Lower lobe of right lung (tissue), 2 donors: ENCODE measurements around the gene MAST2. TPM values are rescaled to one million over a fixed set of nuclear protein-coding genes. Genes with fewer than 3 reads are reported as not detected.
"Not testable (repeated sequence)": the region's sequence is repeated elsewhere in the genome, so short reads cannot be mapped to it uniquely, and the experiment has no call there.

ENCODE experiments used
- ATAC-seq, 2 donors: fragments of 200-7000 bp; cut with Tn5 transposase; one replicate each; pipeline ENCODE4 v1.9.1; 2020 to 2022; ENCODE audit warnings: mild to moderate bottlenecking in 2 of 2, moderate library complexity in 2 of 2
- DNase-seq: peaks from one replicate; pipeline ENCODE4 v3.0.0-alpha.2; 2020
- H3K27ac ChIP-seq: fragments of 200-600 bp; one replicate; pipeline ENCODE4 v1.8.0; 2022
- H3K27me3 ChIP-seq: fragments of 200-600 bp; one replicate; pipeline ENCODE4 v1.8.0; 2022; ENCODE audit warnings: low read depth
- H3K36me3 ChIP-seq: fragments of 200-600 bp; one replicate; pipeline ENCODE4 v1.8.0; 2022; ENCODE audit warnings: mild to moderate bottlenecking
- H3K4me1 ChIP-seq: fragments of 200-600 bp; one replicate; pipeline ENCODE4 v1.8.0; 2022
- H3K4me3 ChIP-seq: fragments of 200-600 bp; one replicate; pipeline ENCODE4 v1.8.0; 2022; ENCODE audit warnings: mild to moderate bottlenecking
- H3K9me3 ChIP-seq: fragments of 200-600 bp; one replicate; pipeline ENCODE4 v1.8.0; 2022
- CTCF ChIP-seq: fragments of 200-600 bp; IDR thresholded peaks from one replicate; pipeline ENCODE4 v1.8.0; 2022; ENCODE audit warnings: antibody characterized with exemption, mild to moderate bottlenecking
- intact Hi-C: fragments of 100-400 bp; cut with DNase I; formaldehyde crosslinking; loops from one replicate; pipeline ENCODE4 v1.11.0; 2022
- total RNA-seq: library from RNA; stranded (reverse); fragmentation: NEBNext Ultra II Directional; extraction: Animal tissue kit (Norgen Biotek cat#: 25700); gene quantifications from one replicate; pipeline ENCODE4 v1.2.1, GENCODE V29; 2021
- donor health status: DM: no; HTN: yes; CAD: no; lungs with severe emphysema.

Gene MAST2
- total RNA-seq, 1 donor from 2014 or later: 25.8 TPM

GRCh38 chr1:45934947-45935346, 131.5 kb downstream of the MAST2 start:
- no peak for TF ChIP-seq CTCF
- no peaks in the 10 kb centered on the region for H3K4me1 ChIP-seq
- no peaks in the 10 kb centered on the region for H3K9me3 ChIP-seq
- H3K36me3 ChIP-seq: no peaks in the 10 kb centered on the region
- DNase-seq (no peak), ATAC-seq (no peak)
- intact Hi-C loops: no loop called here
- H3K27ac ChIP-seq: no peak overlapping the region
- H3K4me3 ChIP-seq: no peak overlapping the region
- H3K27me3 ChIP-seq: no peaks in the 10 kb centered on the region

- TF ChIP-seq CTCF: no peak
- no peaks in the 10 kb centered on the region for H3K36me3 ChIP-seq
- H3K27me3 ChIP-seq: no peaks in the 10 kb centered on the region
- intact Hi-C loops: no loop called here
- H3K4me1 ChIP-seq: no peaks in the 10 kb centered on the region
- no peak overlapping the region for H3K4me3 ChIP-seq
- DNase-seq: no peak
- H3K27ac ChIP-seq: no peak overlapping the region
- H3K9me3 ChIP-seq: no peaks in the 10 kb centered on the region
- no peak for ATAC-seq
Observed at GRCh38 chr1:45938029-45938428, 134.6 kb downstream of the MAST2 start.

GRCh38 chr1:45942411-45942810, 139.0 kb downstream of the MAST2 start:
- no peak for TF ChIP-seq CTCF

GRCh38 chr1:45943185-45943584, 139.8 kb downstream of the MAST2 start:
- intact Hi-C loops: no loop called here
- DNase-seq (no peak), ATAC-seq (no peak)
- TF ChIP-seq CTCF: no peak
- H3K4me3 ChIP-seq: no peak overlapping the region
- no peaks in the 10 kb centered on the region for H3K9me3 ChIP-seq
- no peaks in the 10 kb centered on the region for H3K36me3 ChIP-seq
- no peak overlapping the region for H3K27ac ChIP-seq
- H3K27me3 ChIP-seq: no peaks in the 10 kb centered on the region
- no peaks in the 10 kb centered on the region for H3K4me1 ChIP-seq

More at GRCh38 chr1:45942411-45942810, 139.0 kb downstream of the MAST2 start:
- Histone ChIP-seq H3K4me1 (no peaks in the 10 kb centered on the region), H3K27ac (no peak overlapping the region), H3K4me3 (no peak overlapping the region), H3K36me3 (no peaks in the 10 kb centered on the region), H3K27me3 (no peaks in the 10 kb centered on the region), H3K9me3 (no peaks in the 10 kb centered on the region)
- ATAC-seq (no peak), DNase-seq (no peak)
- intact Hi-C loops: no loop called here

- Histone ChIP-seq H3K36me3 (no peaks in the 10 kb centered on the region), H3K27me3 (no peaks in the 10 kb centered on the region), H3K4me1 (no peaks in the 10 kb centered on the region), H3K4me3 (no peak overlapping the region), H3K9me3 (no peaks in the 10 kb centered on the region), H3K27ac (no peak overlapping the region)
- intact Hi-C loops: no loop called here
- no peak for TF ChIP-seq CTCF
- ATAC-seq (no peak), DNase-seq (no peak)
Observed at GRCh38 chr1:45945426-45945825, 142.0 kb downstream of the MAST2 start.

GRCh38 chr1:45949462-45949861, 146.1 kb downstream of the MAST2 start:
- H3K4me1 ChIP-seq: peaks cover 11% of the 10 kb centered on the region
- H3K27ac ChIP-seq, DNase-seq, H3K4me3 ChIP-seq, H3K36me3 ChIP-seq, ATAC-seq, intact Hi-C loops, H3K27me3 ChIP-seq, H3K9me3 ChIP-seq: not testable (repeated sequence)
